GM19324 (cell line): Measurements from ENCODE around the gene RFX8.

Source experiments
- ATAC-seq: cut with Tn5 transposase; IDR thresholded peaks from one replicate; pipeline ENCODE4 v1.9.1; 2021; ENCODE audit warnings: mild to moderate bottlenecking, moderate library complexity; ENCODE audit not compliant: unreplicated experiment, low FRiP score

The RFX8 gene

DNA sequence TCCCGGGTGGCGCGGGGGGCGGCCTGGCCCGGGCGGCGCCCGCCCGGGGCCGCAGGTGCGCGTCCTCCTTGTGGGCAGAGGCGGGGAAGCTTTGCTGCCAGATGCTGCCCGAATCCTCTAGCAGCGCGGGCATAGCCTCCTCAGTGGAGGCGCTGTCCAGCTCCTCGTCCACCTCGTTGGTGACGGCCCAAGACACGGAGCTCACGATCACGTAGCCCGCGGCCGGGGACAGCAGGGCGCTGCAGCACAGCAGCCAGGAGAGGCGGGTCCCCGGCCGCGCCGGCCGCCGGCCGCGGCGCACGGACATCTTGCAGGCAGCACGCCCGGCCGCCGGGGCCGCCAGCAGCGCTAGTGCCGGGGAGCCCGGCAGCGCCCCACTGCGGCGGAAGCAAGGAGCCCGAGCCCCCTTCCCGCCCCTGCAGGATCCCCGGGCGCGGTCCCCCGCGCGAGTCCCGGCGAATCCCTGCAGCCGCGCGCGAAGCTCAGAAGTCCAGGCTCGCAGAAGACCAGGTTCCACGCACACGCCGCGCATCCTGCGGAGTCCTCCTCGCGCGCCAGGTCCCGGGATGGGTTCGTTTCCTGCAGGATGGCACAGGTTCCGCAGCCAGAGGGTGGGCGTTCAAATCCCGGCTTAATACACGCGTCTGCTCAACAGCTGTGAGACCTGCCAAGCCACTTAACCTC is 87.6 kb downstream of the RFX8 start, which contains the start of gene CREG2:
Gene CREG2 (minus strand): TSS at position 353 of the 684 bp plus-strand sequence. CDS start 46 bp downstream, at position 307.
- ATAC-seq: no peak

DNA sequence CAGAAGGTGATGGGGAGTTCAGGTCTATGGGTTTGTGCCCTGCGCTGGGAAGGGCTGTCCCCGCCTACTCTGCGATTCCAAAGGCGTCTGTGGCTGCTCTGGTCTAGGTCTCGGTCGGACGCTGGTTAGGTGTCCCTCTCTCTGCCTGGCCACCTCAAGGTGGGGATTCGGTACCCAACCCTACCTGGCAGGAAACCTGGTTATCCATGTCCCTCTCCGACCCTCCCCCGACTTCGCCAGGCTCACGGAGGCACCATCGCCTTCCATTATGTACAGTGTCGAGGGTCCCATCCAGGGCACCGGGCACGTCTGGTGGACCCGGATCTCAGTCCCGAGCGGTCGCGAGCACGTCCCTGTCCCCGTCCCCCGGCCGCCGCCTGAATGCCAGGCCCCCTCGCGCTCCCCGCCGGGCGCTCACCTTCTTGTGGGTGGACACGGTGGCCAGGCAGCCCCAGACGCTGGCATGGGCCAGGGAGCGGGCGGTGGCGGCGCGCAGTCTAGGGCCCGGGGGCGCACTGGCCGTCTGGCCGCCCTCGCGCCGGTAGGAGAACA is 88.2 kb downstream of the RFX8 start:
- no peak for ATAC-seq

GRCh38 chr2:101383016-101383541 is 91.8 kb downstream of the RFX8 start:
- ATAC-seq: no peak

DNA sequence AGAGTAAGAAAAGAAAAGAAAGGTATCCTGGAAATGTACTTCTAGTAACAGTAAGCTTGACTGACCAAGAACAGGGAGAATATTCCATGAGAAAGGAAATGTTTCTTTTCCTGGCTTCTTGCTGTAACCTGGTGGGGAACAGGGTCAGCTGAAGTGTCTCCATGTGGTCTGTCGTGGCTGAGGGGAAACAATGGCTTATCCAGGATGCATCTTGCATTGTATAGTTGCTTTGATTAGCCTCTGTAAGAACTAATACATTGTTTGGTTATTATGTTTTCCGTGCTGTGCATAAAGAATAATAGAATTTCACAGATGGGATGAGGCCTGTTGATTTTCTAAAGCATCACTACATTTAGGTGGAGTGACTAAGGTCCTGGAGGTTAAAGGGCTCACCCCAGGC is 92.5 kb downstream of the RFX8 start:
- ATAC-seq: no peak

- ATAC-seq: no peak
These were observed 94.5 kb downstream of the RFX8 start for GRCh38 chr2:101380376-101380775.

GRCh38 chr2:101379091-101379490 is 95.8 kb downstream of the RFX8 start:
- ATAC-seq: no peak

GRCh38 chr2:101375653-101376052 is 99.3 kb downstream of the RFX8 start:
- no peak for ATAC-seq

- ATAC-seq: no peak
These were observed 99.9 kb downstream of the RFX8 start for GRCh38 chr2:101374821-101375561.

DNA sequence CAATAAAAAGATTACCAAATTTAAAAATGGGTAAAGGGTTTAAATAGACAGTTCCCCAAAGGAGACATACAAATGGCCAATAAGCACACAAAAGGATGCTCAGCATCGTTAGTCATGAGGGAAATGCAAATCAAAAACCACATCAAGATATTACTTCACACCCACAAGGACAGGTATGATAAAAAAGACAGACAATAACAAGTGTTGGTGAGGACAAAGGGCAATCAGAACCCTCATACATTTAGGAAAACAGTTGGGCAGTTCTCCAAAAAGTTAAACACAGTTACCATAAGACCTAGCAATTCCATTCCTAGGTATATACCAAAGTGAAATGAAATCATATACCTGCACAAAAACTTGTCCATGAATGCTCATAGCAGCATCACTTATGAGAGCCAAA is 102.1 kb downstream of the RFX8 start:
- ATAC-seq: no peak

- no peak for ATAC-seq
These were observed 103.3 kb downstream of the RFX8 start for GRCh38 chr2:101371636-101372035.

- ATAC-seq: no peak
These were observed 105.8 kb downstream of the RFX8 start for GRCh38 chr2:101369100-101369499.

- no peak for ATAC-seq
These were observed 106.5 kb downstream of the RFX8 start for GRCh38 chr2:101368376-101368775.

- no peak for ATAC-seq
These were observed 107.4 kb downstream of the RFX8 start for GRCh38 chr2:101367508-101367907.

DNA sequence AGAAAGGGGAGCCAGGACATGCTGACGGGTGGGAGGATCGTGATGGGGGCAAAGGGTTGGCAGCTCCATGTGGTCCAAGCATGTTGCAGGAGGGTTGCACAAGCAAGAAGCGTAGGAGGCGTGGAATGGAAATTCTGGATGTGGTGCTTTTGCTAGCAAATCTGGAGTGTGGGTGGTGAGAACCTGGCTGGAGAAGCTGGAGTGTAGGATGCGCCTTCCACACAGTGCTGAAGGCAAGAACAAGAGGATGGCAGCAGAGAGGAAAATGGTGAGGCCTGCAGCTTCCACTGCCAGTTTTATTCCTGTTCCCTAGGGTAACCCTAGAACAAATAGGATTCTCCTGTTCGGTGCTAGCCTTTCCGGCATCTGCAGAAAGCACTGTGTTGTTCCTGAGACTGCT is 110.0 kb downstream of the RFX8 start:
- ATAC-seq: no peak

DNA sequence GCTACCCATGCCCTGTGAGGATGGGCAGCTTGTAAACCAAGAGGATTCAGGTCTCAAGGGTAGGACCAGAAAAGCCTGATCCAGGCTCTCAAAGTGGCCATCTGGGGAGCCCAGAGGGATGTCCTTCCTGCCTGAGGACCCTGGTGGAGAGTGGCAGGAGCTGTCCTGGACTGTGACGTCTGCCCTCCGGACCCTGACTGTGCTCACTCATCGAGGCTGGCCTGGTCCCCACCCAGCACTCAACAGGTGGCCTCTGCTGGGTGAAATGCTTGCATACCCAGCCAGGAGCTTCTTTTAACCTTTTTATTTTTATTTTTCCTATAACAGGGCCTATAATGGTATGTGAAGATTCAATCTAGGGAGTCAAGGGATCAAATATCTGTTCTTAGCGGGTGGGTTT is 112.1 kb downstream of the RFX8 start:
- ATAC-seq: no peak

DNA sequence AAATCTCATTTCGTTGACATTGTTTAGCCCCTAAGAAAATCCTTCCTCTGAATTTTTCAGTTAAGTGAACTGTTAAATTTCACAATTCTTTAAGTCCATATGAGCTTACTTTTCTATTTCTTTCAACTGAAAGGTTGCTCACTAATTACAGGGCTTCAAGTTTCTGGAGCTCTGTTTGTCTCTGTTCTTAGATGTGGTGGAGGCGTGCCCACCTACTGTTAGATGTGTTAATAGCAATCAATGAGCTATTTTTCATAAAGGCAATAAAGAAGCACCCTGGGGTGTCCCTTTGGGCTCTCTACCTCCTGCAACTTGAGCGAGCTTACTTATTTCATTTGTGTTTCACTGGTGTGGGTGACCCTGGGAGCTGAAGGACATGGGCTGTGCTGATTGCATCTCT is 112.6 kb downstream of the RFX8 start:
- ATAC-seq: no peak

DNA sequence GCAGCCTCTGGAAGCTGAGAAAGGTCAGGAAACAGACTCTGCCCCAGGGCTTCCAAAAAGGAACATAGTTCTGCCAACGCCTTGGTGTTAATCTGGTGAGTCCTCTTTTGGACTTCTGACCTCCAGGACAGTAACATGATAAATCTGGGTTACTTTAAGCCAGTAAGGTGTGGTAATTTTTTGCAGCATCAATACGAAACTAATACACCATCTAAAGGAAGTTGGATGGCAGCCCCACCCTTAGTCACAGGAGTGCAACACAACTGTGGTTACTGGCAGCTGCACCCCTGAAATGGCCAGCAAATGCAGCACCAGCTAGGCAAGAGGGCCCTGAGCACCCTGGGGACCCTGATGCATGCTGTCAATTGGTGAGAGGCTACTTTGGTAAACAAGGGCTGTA is 113.4 kb downstream of the RFX8 start:
- ATAC-seq: no peak

GRCh38 chr2:101361121-101361520 is 113.8 kb downstream of the RFX8 start:
- no peak for ATAC-seq

- no peak for ATAC-seq
These were observed 114.7 kb downstream of the RFX8 start for GRCh38 chr2:101360232-101360631.

GRCh38 chr2:101359410-101359954 is 115.4 kb downstream of the RFX8 start:
- no peak for ATAC-seq

GRCh38 chr2:101357376-101357775 is 117.5 kb downstream of the RFX8 start:
- ATAC-seq: no peak
